Transverse colon (tissue), 4 donors: ENCODE results near the gene GOLGA5.
"Not testable (repeated sequence)": the region's sequence is repeated elsewhere in the genome, so short reads cannot be mapped to it uniquely, and the experiment has no call there.

Experiments used
- CTCF ChIP-seq, 5 experiments: fragments of 200-600 bp in 3 of 5; fragments of 450-650 bp in 2 of 5; sonication (generic) in 3 of 5; IDR thresholded peaks; 1 replicate in 2 of 5; 2 replicates in 3 of 5; pipeline ENCODE4 v1.5.1; 2016 to 2017; ENCODE audit warnings: antibody characterized with exemption in 5 of 5, inconsistent platforms in 3 of 5, mild to moderate bottlenecking in 2 of 5, moderate library complexity in 1 of 5
- POLR2A ChIP-seq: fragments of 450-650 bp; IDR thresholded peaks from one replicate; pipeline ENCODE4 v1.6.1; 2016; ENCODE audit warnings: antibody characterized with exemption, mild to moderate bottlenecking, moderate library complexity
- POLR2AphosphoS5 ChIP-seq, 3 donors: sonication (generic); formaldehyde crosslinking; IDR thresholded peaks; one replicate each; pipeline ENCODE4 v1.6.1; 2016; ENCODE audit warnings: antibody characterized with exemption in 3 of 3

DNA sequence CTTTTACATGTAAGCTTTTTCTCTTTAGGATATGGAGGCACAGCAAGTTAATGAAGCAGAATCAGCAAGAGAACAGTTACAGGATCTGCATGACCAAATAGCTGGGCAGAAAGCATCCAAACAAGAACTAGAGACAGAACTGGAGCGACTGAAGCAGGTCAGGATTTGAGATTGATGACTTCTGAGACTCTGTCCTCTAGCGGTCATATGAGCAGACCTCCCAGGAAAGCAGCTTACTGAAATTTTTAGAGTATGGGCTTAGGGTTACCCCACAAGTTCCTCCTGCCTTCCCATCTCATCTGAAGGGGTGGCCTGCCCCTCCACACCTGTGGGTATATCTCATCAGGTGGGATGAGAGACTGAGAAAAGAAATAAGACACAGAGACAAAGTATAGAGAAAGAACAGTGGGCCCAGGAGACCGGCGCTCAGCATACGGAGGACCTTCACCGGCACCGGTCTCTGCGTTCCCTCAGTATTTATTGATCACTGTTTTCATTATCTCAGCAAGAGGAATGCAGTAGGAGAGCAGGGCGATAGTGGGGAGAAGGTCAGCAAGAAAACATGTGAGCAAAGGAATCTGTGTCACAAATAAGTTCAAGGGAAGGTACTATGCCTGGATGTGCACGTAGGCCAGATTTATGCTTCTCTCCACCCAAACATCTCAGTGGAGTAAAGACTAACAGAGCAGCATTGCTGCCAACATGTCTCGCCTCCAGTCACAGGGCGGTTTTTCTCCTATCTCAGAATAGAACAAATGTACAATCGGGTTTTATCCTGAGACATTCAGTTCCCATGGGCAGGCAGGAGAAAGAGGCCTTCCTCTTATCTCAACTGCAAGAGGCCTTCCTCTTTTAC lies 25.8 kb downstream of the GOLGA5 start:
- TF ChIP-seq POLR2AphosphoS5 (IDR thresholded peaks at IDR 0.05); CTCF (IDR thresholded peaks at IDR 0.05); POLR2A: not testable (repeated sequence)
